Activated naive CD8-positive, alpha-beta T cell treated with anti-CD3 and anti-CD28 coated beads, Interleukin-2, amount 50 U/mL, for 24 hours (primary cell): ENCODE data around the gene TMEM183A.
A peak's percentile ranks its signal among the peaks of the same experiment; 100 is the strongest.

Experiments
- ATAC-seq: fragments of 150-1000 bp; cut with Tn5 transposase; one replicate; pipeline ENCODE4 v1.10.0; 2021
- DNase-seq: peaks from one replicate; pipeline ENCODE4 v3.0.0; 2021
- H3K27ac Mint-ChIP-seq: one replicate; pipeline ENCODE4 v1.8.0; 2021; ENCODE audit warnings: mild to moderate bottlenecking, mixed read lengths
- H3K27me3 Mint-ChIP-seq: one replicate; pipeline ENCODE4 v1.8.0; 2021; ENCODE audit warnings: mixed read lengths
- H3K36me3 Mint-ChIP-seq: one replicate; pipeline ENCODE4 v1.8.0; 2021; ENCODE audit warnings: low read depth, mixed read lengths
- H3K4me1 Mint-ChIP-seq: one replicate; pipeline ENCODE4 v1.8.0; 2021; ENCODE audit warnings: mixed read lengths
- H3K4me3 Mint-ChIP-seq: one replicate; pipeline ENCODE4 v1.8.0; 2021; ENCODE audit warnings: mild to moderate bottlenecking, moderate library complexity, mixed read lengths
- H3K9me3 Mint-ChIP-seq: one replicate; pipeline ENCODE4 v1.8.0; 2021; ENCODE audit warnings: mixed read lengths

TMEM183A gene

GRCh38 chr1:203033287-203033686 is 26.1 kb downstream of the TMEM183A start:
- H3K27me3 Mint-ChIP-seq: peaks cover 5% of the 10 kb centered on the region
- no peaks in the 10 kb centered on the region for H3K9me3 Mint-ChIP-seq
- H3K27ac Mint-ChIP-seq: no peak overlapping the region
- DNase-seq (no peak), ATAC-seq (no peak)
- H3K4me1 Mint-ChIP-seq: no peaks in the 10 kb centered on the region
- no peak overlapping the region for H3K4me3 Mint-ChIP-seq
- H3K36me3 Mint-ChIP-seq: no peaks in the 10 kb centered on the region

GRCh38 chr1:203033917-203034316 is 26.7 kb downstream of the TMEM183A start:
- DNase-seq (no peak), ATAC-seq (no peak)
- H3K36me3 Mint-ChIP-seq: no peaks in the 10 kb centered on the region
- no peaks in the 10 kb centered on the region for H3K4me1 Mint-ChIP-seq
- no peak overlapping the region for H3K27ac Mint-ChIP-seq
- H3K9me3 Mint-ChIP-seq: no peaks in the 10 kb centered on the region
- H3K4me3 Mint-ChIP-seq: no peak overlapping the region
- H3K27me3 Mint-ChIP-seq: peaks cover 2% of the 10 kb centered on the region

GRCh38 chr1:203034422-203035110 is 27.4 kb downstream of the TMEM183A start:
- H3K9me3 Mint-ChIP-seq: no peaks in the 10 kb centered on the region
- H3K4me3 Mint-ChIP-seq: no peak overlapping the region
- DNase-seq (no peak), ATAC-seq (no peak)
- H3K27ac Mint-ChIP-seq: no peak overlapping the region
- H3K4me1 Mint-ChIP-seq: peaks cover 4% of the 10 kb centered on the region
- peaks cover 4% of the 10 kb centered on the region for H3K36me3 Mint-ChIP-seq
- peaks cover 6% of the 10 kb centered on the region for H3K27me3 Mint-ChIP-seq

GRCh38 chr1:203035111-203036000 is 28.2 kb downstream of the TMEM183A start:
- peaks cover 4% of the 10 kb centered on the region for H3K4me1 Mint-ChIP-seq
- H3K4me3 Mint-ChIP-seq: no peak overlapping the region
- no peaks in the 10 kb centered on the region for H3K9me3 Mint-ChIP-seq
- no peak overlapping the region for H3K27ac Mint-ChIP-seq
- no peak for DNase-seq
- peaks cover 6% of the 10 kb centered on the region for H3K27me3 Mint-ChIP-seq
- ATAC-seq: no peak
- H3K36me3 Mint-ChIP-seq: peaks cover 4% of the 10 kb centered on the region

GRCh38 chr1:203036135-203036534 is 29.0 kb downstream of the TMEM183A start:
- H3K27ac Mint-ChIP-seq: no peak overlapping the region
- ATAC-seq: no peak

GRCh38 chr1:203036537-203036936 is 29.4 kb downstream of the TMEM183A start:
- Mint-ChIP-seq H3K9me3 (no peaks in the 10 kb centered on the region), H3K27ac (no peak overlapping the region), H3K4me1 (peaks cover 7% of the 10 kb centered on the region), H3K36me3 (peaks cover 4% of the 10 kb centered on the region), H3K27me3 (peaks cover 4% of the 10 kb centered on the region), H3K4me3 (no peak overlapping the region)
- no peak for DNase-seq
- no peak for ATAC-seq

More at GRCh38 chr1:203036135-203036534, 29.0 kb downstream of the TMEM183A start:
- peaks cover 4% of the 10 kb centered on the region for H3K27me3 Mint-ChIP-seq
- no peak overlapping the region for H3K4me3 Mint-ChIP-seq
- DNase-seq: no peak
- peaks cover 4% of the 10 kb centered on the region for H3K36me3 Mint-ChIP-seq
- peaks cover 6% of the 10 kb centered on the region for H3K4me1 Mint-ChIP-seq
- no peaks in the 10 kb centered on the region for H3K9me3 Mint-ChIP-seq

GRCh38 chr1:203037509-203038190 is 30.5 kb downstream of the TMEM183A start:
- no peak overlapping the region for H3K27ac Mint-ChIP-seq
- no peak overlapping the region for H3K4me3 Mint-ChIP-seq
- H3K27me3 Mint-ChIP-seq: peaks cover 4% of the 10 kb centered on the region
- peaks cover 7% of the 10 kb centered on the region for H3K4me1 Mint-ChIP-seq
- H3K36me3 Mint-ChIP-seq: peaks cover 4% of the 10 kb centered on the region
- DNase-seq (no peak), ATAC-seq (no peak)
- H3K9me3 Mint-ChIP-seq: no peaks in the 10 kb centered on the region

GRCh38 chr1:203038217-203038741 is 31.1 kb downstream of the TMEM183A start:
- Mint-ChIP-seq H3K4me3 (no peak overlapping the region), H3K4me1 (peaks cover 7% of the 10 kb centered on the region), H3K27ac (no peak overlapping the region), H3K36me3 (peaks cover 4% of the 10 kb centered on the region), H3K27me3 (peaks cover 4% of the 10 kb centered on the region), H3K9me3 (no peaks in the 10 kb centered on the region)
- no peak for DNase-seq
- ATAC-seq: no peak

- no peak overlapping the region for H3K4me3 Mint-ChIP-seq
These were observed 31.9 kb downstream of the TMEM183A start for GRCh38 chr1:203038891-203039608.

GRCh38 chr1:203039609-203040512 is 32.7 kb downstream of the TMEM183A start:
- peaks cover 4% of the 10 kb centered on the region for H3K27me3 Mint-ChIP-seq
- ATAC-seq (no peak), DNase-seq (no peak)
- no peak overlapping the region for H3K27ac Mint-ChIP-seq
- no peaks in the 10 kb centered on the region for H3K9me3 Mint-ChIP-seq
- H3K4me1 Mint-ChIP-seq: peaks cover 7% of the 10 kb centered on the region
- no peak overlapping the region for H3K4me3 Mint-ChIP-seq
- peaks cover 4% of the 10 kb centered on the region for H3K36me3 Mint-ChIP-seq

More at GRCh38 chr1:203038891-203039608, 31.9 kb downstream of the TMEM183A start:
- Mint-ChIP-seq H3K36me3 (peaks cover 4% of the 10 kb centered on the region), H3K27ac (no peak overlapping the region), H3K4me1 (peaks cover 7% of the 10 kb centered on the region), H3K27me3 (peaks cover 4% of the 10 kb centered on the region), H3K9me3 (no peaks in the 10 kb centered on the region)
- ATAC-seq (peak; percentile 73), DNase-seq (peak; percentile 62)

GRCh38 chr1:203040513-203041275 is 33.5 kb downstream of the TMEM183A start:
- H3K4me1 Mint-ChIP-seq: peaks cover 7% of the 10 kb centered on the region
- ATAC-seq: no peak
- H3K9me3 Mint-ChIP-seq: no peaks in the 10 kb centered on the region
- peaks cover 4% of the 10 kb centered on the region for H3K36me3 Mint-ChIP-seq
- no peak overlapping the region for H3K27ac Mint-ChIP-seq
- H3K4me3 Mint-ChIP-seq: no peak overlapping the region
- DNase-seq: no peak
- H3K27me3 Mint-ChIP-seq: peaks cover 4% of the 10 kb centered on the region

GRCh38 chr1:203041351-203041932 is 34.3 kb downstream of the TMEM183A start:
- Mint-ChIP-seq H3K27ac (no peak overlapping the region), H3K4me1 (peaks cover 7% of the 10 kb centered on the region), H3K27me3 (peaks cover 4% of the 10 kb centered on the region), H3K4me3 (no peak overlapping the region), H3K36me3 (peaks cover 4% of the 10 kb centered on the region), H3K9me3 (no peaks in the 10 kb centered on the region)
- ATAC-seq (no peak), DNase-seq (no peak)
